Measurements from ENCODE around the gene HMG20A.

Gene HMG20A

GRCh38 chr15:77500989-77501388, 80.3 kb downstream of the HMG20A start:
- no peak for DNase-seq (ENCODE audit: low spot score)

GRCh38 chr15:77502379-77503095, 81.8 kb downstream of the HMG20A start:
- DNase-seq (ENCODE audit: low spot score): no peak

GRCh38 chr15:77503240-77503639, 82.6 kb downstream of the HMG20A start:
- no peak for DNase-seq (ENCODE audit: low spot score)

- no peak for DNase-seq (ENCODE audit: low spot score)
Measured at GRCh38 chr15:77503764-77504163, 83.1 kb downstream of the HMG20A start.

- no peak for DNase-seq (ENCODE audit: low spot score)
Measured at GRCh38 chr15:77504306-77504705, 83.6 kb downstream of the HMG20A start.

GRCh38 chr15:77504871-77505270, 84.2 kb downstream of the HMG20A start:
- DNase-seq (ENCODE audit: low spot score): no peak

- DNase-seq (ENCODE audit: low spot score): no peak
Measured at GRCh38 chr15:77505556-77505955, 84.9 kb downstream of the HMG20A start.

GRCh38 chr15:77506311-77507142, 85.8 kb downstream of the HMG20A start:
- no peak for DNase-seq (ENCODE audit: low spot score)

- no peak for DNase-seq (ENCODE audit: low spot score)
Measured at GRCh38 chr15:77507143-77507897, 86.6 kb downstream of the HMG20A start.

GRCh38 chr15:77507911-77508310, 87.2 kb downstream of the HMG20A start:
- DNase-seq (ENCODE audit: low spot score): no peak

- no peak for DNase-seq (ENCODE audit: low spot score)
Measured at GRCh38 chr15:77508541-77509243, 88.0 kb downstream of the HMG20A start.

GRCh38 chr15:77510066-77511057, 89.7 kb downstream of the HMG20A start:
- DNase-seq (ENCODE audit: low spot score): no peak

- DNase-seq (ENCODE audit: low spot score): no peak
Measured at GRCh38 chr15:77511869-77512268, 91.2 kb downstream of the HMG20A start.

GRCh38 chr15:77513226-77513625, 92.5 kb downstream of the HMG20A start:
- no peak for DNase-seq (ENCODE audit: low spot score)

GRCh38 chr15:77514641-77515402, 94.1 kb downstream of the HMG20A start:
- DNase-seq (ENCODE audit: low spot score): no peak

GRCh38 chr15:77515613-77516012, 94.9 kb downstream of the HMG20A start:
- DNase-seq (ENCODE audit: low spot score): no peak

- no peak for DNase-seq (ENCODE audit: low spot score)
Measured at GRCh38 chr15:77516076-77516475, 95.4 kb downstream of the HMG20A start.

GRCh38 chr15:77516786-77517185, 96.1 kb downstream of the HMG20A start:
- no peak for DNase-seq (ENCODE audit: low spot score)

- DNase-seq (ENCODE audit: low spot score): no peak
Measured at GRCh38 chr15:77517579-77517978, 96.9 kb downstream of the HMG20A start.

GRCh38 chr15:77518458-77518857, 97.8 kb downstream of the HMG20A start:
- DNase-seq (ENCODE audit: low spot score): no peak
